Chondrocyte (in vitro differentiated cells): ENCODE data around the gene BBLN. TPM values are rescaled to one million over a fixed set of nuclear protein-coding genes. Genes with fewer than 3 reads are reported as not detected.

ENCODE experiments used
- DNase-seq: peaks from one replicate; pipeline ENCODE4 v3.0.0; 2021; ENCODE audit warnings: mixed read lengths, low spot score
- H3K27ac Mint-ChIP-seq: one replicate; pipeline ENCODE4 v1.8.0; 2021; ENCODE audit warnings: mild to moderate bottlenecking, moderate library complexity, mixed read lengths; ENCODE audit not compliant: unreplicated experiment
- H3K27me3 Mint-ChIP-seq: 2 replicates; pipeline ENCODE4 v1.8.0; 2021; ENCODE audit warnings: low read depth, mixed read lengths
- H3K36me3 Mint-ChIP-seq: 2 replicates; pipeline ENCODE4 v1.8.0; 2021; ENCODE audit warnings: low read depth, mixed read lengths
- H3K4me1 Mint-ChIP-seq: 2 replicates; pipeline ENCODE4 v1.8.0; 2021; ENCODE audit warnings: low read depth, mild to moderate bottlenecking, mixed read lengths
- H3K4me3 Mint-ChIP-seq: one replicate; pipeline ENCODE4 v1.8.0; 2021; ENCODE audit warnings: mild to moderate bottlenecking, moderate library complexity, mixed read lengths; ENCODE audit not compliant: unreplicated experiment
- H3K9me3 Mint-ChIP-seq: 2 replicates; pipeline ENCODE4 v1.8.0; 2021; ENCODE audit warnings: low read depth, mixed read lengths
- CTCF ChIP-seq: fragments of 200-600 bp; sonication (generic); IDR thresholded peaks from 2 replicates; pipeline ENCODE4 v1.5.0; 2021; ENCODE audit warnings: antibody characterized with exemption, mild to moderate bottlenecking, moderate library complexity
- total RNA-seq: library from RNA; stranded (reverse); gene quantifications from 3 replicates; pipeline ENCODE4 v1.2.1, GENCODE V29; 2021

BBLN gene
- total RNA-seq, 1 donor from 2014 or later = 78.8 TPM

DNA sequence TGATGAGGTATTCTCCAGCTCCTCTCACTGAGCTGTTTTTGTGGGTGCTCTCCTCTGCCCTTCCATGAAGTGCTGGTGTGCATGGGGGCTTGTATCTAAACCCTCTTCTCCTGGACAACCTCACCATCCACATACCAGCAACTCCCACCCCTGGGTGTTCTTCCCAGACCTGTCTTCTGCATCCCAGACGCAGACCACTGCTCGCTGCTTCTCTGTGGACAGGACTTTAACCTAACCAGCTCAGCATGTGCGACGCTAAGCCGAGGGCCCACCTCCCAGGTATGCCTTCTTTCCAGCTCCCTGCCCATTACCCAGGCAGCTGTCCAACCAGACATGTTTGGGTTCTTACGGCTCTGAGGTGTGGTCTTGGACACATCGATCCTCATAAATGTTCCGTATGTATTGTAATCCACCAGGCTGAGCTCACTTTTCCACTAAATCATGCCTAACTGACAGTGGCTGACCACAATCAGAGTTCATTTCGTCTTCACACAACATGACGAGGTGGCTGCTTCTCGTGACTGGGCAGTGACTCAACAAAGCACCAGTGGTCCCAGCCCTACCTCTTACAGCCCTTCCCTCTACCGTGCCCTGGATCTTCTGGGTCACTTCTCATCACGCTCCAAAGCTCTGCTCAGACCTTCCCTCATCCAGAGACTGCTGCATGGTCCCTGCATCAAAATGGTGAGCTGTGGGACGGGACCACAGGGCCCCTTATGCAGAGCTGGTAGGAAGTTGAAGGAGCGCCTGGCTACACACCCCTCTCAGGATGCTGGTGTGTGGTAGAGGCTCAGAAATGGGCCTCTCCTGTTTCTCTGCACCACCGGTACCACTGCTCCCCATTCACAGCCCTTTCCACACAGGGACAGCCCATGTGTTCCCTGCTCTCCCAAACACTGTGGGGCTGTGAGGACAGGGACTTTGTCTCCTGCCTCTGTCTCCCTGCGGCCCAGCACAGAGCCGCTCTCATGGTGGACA lies 23.0 kb upstream of the BBLN start:
- no peak overlapping the region for H3K4me3 Mint-ChIP-seq
- peak; percentile 76 for DNase-seq

GRCh38 chr9:128138001-128138400 lies 22.1 kb upstream of the BBLN start:
- Mint-ChIP-seq H3K27ac (no peak overlapping the region), H3K4me1 (no peaks in the 10 kb centered on the region), H3K36me3 (peaks cover 5% of the 10 kb centered on the region), H3K4me3 (no peak overlapping the region), H3K9me3 (peaks cover 7% of the 10 kb centered on the region), H3K27me3 (peaks cover 27% of the 10 kb centered on the region)
- peak; percentile 27 for DNase-seq
- TF ChIP-seq CTCF = no peak

More for the DNA sequence above, 23.0 kb upstream of the BBLN start:
- Mint-ChIP-seq H3K36me3 (peaks cover 5% of the 10 kb centered on the region), H3K9me3 (peaks cover 7% of the 10 kb centered on the region), H3K27ac (no peak overlapping the region), H3K27me3 (peaks cover 33% of the 10 kb centered on the region), H3K4me1 (peaks cover 2% of the 10 kb centered on the region)
- no peak for TF ChIP-seq CTCF

GRCh38 chr9:128139621-128140020 lies 20.4 kb upstream of the BBLN start:
- Mint-ChIP-seq H3K9me3 (no peaks in the 10 kb centered on the region), H3K4me3 (no peak overlapping the region), H3K27me3 (peaks cover 13% of the 10 kb centered on the region), H3K27ac (no peak overlapping the region), H3K4me1 (no peaks in the 10 kb centered on the region), H3K36me3 (no peaks in the 10 kb centered on the region)
- TF ChIP-seq CTCF = no peak
- peak; percentile 21 for DNase-seq

DNA sequence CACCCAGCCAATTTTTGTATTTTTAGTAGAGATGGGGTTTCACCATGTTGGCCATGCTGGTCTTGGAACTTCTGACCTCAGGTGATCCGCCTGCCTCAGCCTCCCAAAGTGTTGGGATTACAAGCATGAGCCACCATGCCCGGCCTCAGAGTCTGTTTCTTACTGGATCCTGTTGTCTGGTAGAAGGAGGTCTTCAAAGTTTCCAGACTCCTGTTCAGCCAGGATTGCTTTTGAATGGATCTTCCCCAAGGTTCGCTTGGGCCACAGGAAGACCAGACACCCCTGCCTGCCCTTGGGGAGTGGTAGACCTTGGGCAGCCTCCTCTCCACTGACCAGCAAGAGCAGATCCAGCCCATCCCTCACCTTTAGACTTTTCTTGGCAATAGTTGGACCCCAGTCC lies 18.5 kb upstream of the BBLN start:
- Mint-ChIP-seq H3K27ac (no peak overlapping the region), H3K27me3 (peaks cover 2% of the 10 kb centered on the region), H3K4me3 (no peak overlapping the region), H3K36me3 (no peaks in the 10 kb centered on the region), H3K9me3 (no peaks in the 10 kb centered on the region), H3K4me1 (no peaks in the 10 kb centered on the region)
- DNase-seq = peak; percentile 36
- no peak for TF ChIP-seq CTCF

DNA sequence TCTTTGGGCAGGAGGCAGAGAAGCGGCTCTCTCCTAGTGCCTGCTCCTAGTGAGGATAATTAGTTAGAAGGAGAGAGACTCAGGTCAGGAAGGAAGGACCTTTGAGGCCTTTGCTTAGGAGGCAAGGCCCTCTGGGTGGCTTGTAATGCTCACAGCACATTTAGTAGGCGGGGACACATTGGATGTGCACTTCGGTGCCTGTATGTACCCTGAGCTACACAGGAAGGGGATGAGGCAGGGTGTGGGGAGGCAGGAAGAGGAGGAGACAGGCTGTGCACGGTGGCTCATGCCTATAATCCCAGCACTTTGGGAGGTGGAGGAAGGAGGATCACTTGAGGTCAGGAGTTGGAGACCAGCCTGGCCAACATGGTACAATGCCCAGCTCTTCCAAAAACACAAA lies 18.0 kb upstream of the BBLN start:
- H3K9me3 Mint-ChIP-seq = no peaks in the 10 kb centered on the region
- DNase-seq = peak; percentile 37

More for the DNA sequence above, 18.0 kb upstream of the BBLN start:
- Mint-ChIP-seq H3K27ac (no peak overlapping the region), H3K4me1 (no peaks in the 10 kb centered on the region), H3K27me3 (peaks cover 2% of the 10 kb centered on the region), H3K36me3 (no peaks in the 10 kb centered on the region), H3K4me3 (no peak overlapping the region)
- TF ChIP-seq CTCF = no peak
